ENCODE measurements around the gene CYRIA. TPM values are rescaled to one million over a fixed set of nuclear protein-coding genes. Genes with fewer than 3 reads are reported as not detected.

CYRIA gene
- total and polyA plus RNA-seq, 2 donors (not counting 3 experiments of a cell fraction or from before 2014, with no cell fraction given), result 9.3 to 38.4 TPM

GRCh38 chr2:16630463-16630862, 35.2 kb downstream of the CYRIA start:
- ChIA-PET CTCF (interaction anchor here (1.7 to 1.9 kb wide), 2 partner anchors 12 to 13 kb away, joined by 5 to 7 read pairs; no protein-coding TSS in a partner anchor), POLR2A (no interaction called here)
- Histone ChIP-seq H3K9ac (replicated peaks; ENCODE audit: extremely low read depth, insufficient read depth, low read length) (no peak overlapping the region), H3K4me3 (replicated peaks in 1 of 3; ENCODE audit: insufficient read depth in 1 of 3, low read depth in 1 of 3, low read length in 3 of 3) (no peak overlapping the region), H3K4me1 (ENCODE audit: control insufficient read depth, extremely low read depth, insufficient read depth, low read length) (peaks cover 22% of the 10 kb centered on the region), H3K79me2 (ENCODE audit: control insufficient read depth, insufficient read depth, low read length) (peaks cover 9% of the 10 kb centered on the region), H3K36me3 (ENCODE audit: control insufficient read depth in 2 of 2, extremely low read depth in 1 of 2, insufficient read depth in 2 of 2, low read length in 2 of 2) (no peaks in the 10 kb centered on the region), H3K4me2 (ENCODE audit: insufficient read depth, low read length) (no peak overlapping the region), H2AFZ (ENCODE audit: low read depth, low read length) (no peak overlapping the region), H3K27me3 (ENCODE audit: control insufficient read depth in 2 of 2, insufficient read depth in 2 of 2, low read length in 2 of 2) (no peaks in the 10 kb centered on the region), H4K20me1 (replicated peaks; ENCODE audit: control insufficient read depth, extremely low read depth, insufficient read depth, low read length) (no peaks in the 10 kb centered on the region), H3K27ac (ENCODE audit: insufficient read depth, low read depth, low read length) (no peak overlapping the region), H3K9me3 (replicated peaks; ENCODE audit: control insufficient read depth, insufficient read depth, low read length) (no peaks in the 10 kb centered on the region), H3K9me1 (replicated peaks; ENCODE audit: control insufficient read depth, extremely low read depth, insufficient read depth, low read length) (no peaks in the 10 kb centered on the region)
- intact Hi-C loops (cut with micrococcal nuclease) (no loop called here), dilution Hi-C loops (cut with MboI; ENCODE audit: extremely low pct_ligation_motif_present, low sequenced_read_pairs) (no loop called here)
- no peak for TF ChIP-seq EZH2 (IDR thresholded peaks at IDR 0.05; ENCODE audit: borderline replicate concordance, low read depth, low read length, severe bottlenecking)
- TF ChIP-seq POLR2AphosphoS5 (IDR thresholded peaks at IDR 0.05; ENCODE audit: insufficient read depth, low read depth, low read length), result no peak
- TF ChIP-seq CTCF (IDR thresholded peaks at IDR 0.05; ENCODE audit: extremely low read depth in 1 of 2, insufficient read depth in 1 of 2, low read depth in 1 of 2, low read length in 2 of 2), result no peak
- TF ChIP-seq JUN (IDR thresholded peaks at IDR 0.05; ENCODE audit: borderline replicate concordance, insufficient read depth, insufficient read length, low read depth), result no peak
- no peak for TF ChIP-seq MYC (IDR thresholded peaks at IDR 0.05; ENCODE audit: low read depth, low read length)
- DNase-seq (ENCODE audit: low read depth, low spot score) (no peak), FAIRE-seq (no peak)
- BruUV-seq (replicated peaks), result no TSS peak

GRCh38 chr2:16629770-16630169, 35.9 kb downstream of the CYRIA start:
- CTCF ChIA-PET, result interaction anchor here (0.9 to 1.9 kb wide), 4 partner anchors 11 to 16 kb away, joined by 3 to 7 read pairs (median 5); no protein-coding TSS in a partner anchor

More at GRCh38 chr2:16629770-16630169, 35.9 kb downstream of the CYRIA start:
- FAIRE-seq, result no peak
- no peak overlapping the region for H3K4me2 ChIP-seq (ENCODE audit: insufficient read depth, low read length)
- no peaks in the 10 kb centered on the region for H3K36me3 ChIP-seq (ENCODE audit: control insufficient read depth in 2 of 2, extremely low read depth in 1 of 2, insufficient read depth in 2 of 2, low read length in 2 of 2)
- TF ChIP-seq CTCF (IDR thresholded peaks at IDR 0.05; ENCODE audit: extremely low read depth in 1 of 2, insufficient read depth in 1 of 2, low read depth in 1 of 2, low read length in 2 of 2), result no peak
- no peak overlapping the region for H3K9ac ChIP-seq (replicated peaks; ENCODE audit: extremely low read depth, insufficient read depth, low read length)
- peaks cover 29% of the 10 kb centered on the region for H3K4me1 ChIP-seq (ENCODE audit: control insufficient read depth, extremely low read depth, insufficient read depth, low read length)
- POLR2A ChIA-PET, result interaction anchor here (0.6 kb wide), 1 partner anchor 59 kb away, joined by 3 read pairs; no protein-coding TSS in a partner anchor
- intact Hi-C loops (cut with micrococcal nuclease), result no loop called here
- H3K9me3 ChIP-seq (replicated peaks; ENCODE audit: control insufficient read depth, insufficient read depth, low read length), result no peaks in the 10 kb centered on the region
- dilution Hi-C loops (cut with MboI; ENCODE audit: extremely low pct_ligation_motif_present, low sequenced_read_pairs), result no loop called here
- no peaks in the 10 kb centered on the region for H4K20me1 ChIP-seq (replicated peaks; ENCODE audit: control insufficient read depth, extremely low read depth, insufficient read depth, low read length)
- no peak for DNase-seq (ENCODE audit: low read depth, low spot score)
- no peak overlapping the region for H2AFZ ChIP-seq (ENCODE audit: low read depth, low read length)
- no peaks in the 10 kb centered on the region for H3K9me1 ChIP-seq (replicated peaks; ENCODE audit: control insufficient read depth, extremely low read depth, insufficient read depth, low read length)
- H3K79me2 ChIP-seq (ENCODE audit: control insufficient read depth, insufficient read depth, low read length), result peaks cover 9% of the 10 kb centered on the region
- no peaks in the 10 kb centered on the region for H3K27me3 ChIP-seq (ENCODE audit: control insufficient read depth in 2 of 2, insufficient read depth in 2 of 2, low read length in 2 of 2)
- no peak overlapping the region for H3K4me3 ChIP-seq (replicated peaks in 1 of 3; ENCODE audit: insufficient read depth in 1 of 3, low read depth in 1 of 3, low read length in 3 of 3)
- no TSS peak for BruUV-seq (replicated peaks)
- H3K27ac ChIP-seq (ENCODE audit: insufficient read depth, low read depth, low read length), result no peak overlapping the region
